A549 treated with RU486 at 1 μM for 4 hours (cell line): Measurements from ENCODE around the gene RSRC1. TPM values are rescaled to one million over a fixed set of nuclear protein-coding genes. Genes with fewer than 3 reads are reported as not detected.

Experiments used
- total RNA-seq: library from RNA; stranded (reverse); fragments of 200-300 nt; extraction: Qiagen RNA extraction; gene quantifications from 5 replicates; pipeline ENCODE4 v1.2.3, GENCODE V29; 2022; ENCODE audit warnings: low read depth

Gene RSRC1, protein sequence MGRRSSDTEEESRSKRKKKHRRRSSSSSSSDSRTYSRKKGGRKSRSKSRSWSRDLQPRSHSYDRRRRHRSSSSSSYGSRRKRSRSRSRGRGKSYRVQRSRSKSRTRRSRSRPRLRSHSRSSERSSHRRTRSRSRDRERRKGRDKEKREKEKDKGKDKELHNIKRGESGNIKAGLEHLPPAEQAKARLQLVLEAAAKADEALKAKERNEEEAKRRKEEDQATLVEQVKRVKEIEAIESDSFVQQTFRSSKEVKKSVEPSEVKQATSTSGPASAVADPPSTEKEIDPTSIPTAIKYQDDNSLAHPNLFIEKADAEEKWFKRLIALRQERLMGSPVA
- 24.1 to 35.1 TPM (median 30.4 TPM) in 5 replicates for total RNA-seq

DNA sequence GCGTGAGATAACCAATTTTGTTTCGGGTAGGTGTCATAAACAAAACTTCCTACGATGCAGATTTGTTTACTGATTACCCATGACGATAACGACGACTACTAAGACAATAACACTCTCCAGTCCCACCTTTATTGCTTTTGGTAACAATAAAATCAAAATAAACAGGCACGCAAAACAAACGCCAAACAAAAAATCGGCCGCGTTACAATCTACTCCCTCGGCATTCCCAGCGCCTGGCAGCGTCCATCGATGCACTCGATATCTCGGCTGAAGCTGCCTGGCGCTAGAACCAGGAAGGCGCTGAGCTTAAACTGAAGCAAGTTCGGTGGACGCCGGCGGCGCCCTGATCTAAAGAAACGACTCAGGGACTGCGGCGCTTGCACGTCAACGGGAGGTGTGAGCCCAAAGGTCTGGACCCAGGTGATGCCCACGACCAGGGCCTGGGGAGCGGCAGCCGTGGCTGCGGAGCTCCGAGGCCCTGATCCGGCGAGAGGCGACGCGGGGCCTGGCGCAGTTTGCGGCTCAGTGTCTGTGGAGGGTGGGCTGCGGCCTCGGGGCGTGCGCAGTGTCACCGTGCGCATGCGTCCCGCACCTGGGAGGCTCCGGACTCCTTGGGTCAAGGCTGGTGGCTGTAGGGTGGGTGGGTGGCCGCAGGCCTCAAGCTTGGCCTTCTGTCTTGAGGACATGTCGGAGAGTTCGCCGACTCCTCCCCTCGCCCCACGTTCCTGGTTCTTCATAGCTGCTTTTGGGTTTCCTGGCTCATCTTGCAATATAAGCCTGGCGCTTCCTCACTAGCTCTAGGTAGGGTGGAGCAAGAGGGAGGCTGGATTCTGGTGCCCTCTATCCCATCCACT, at the start of gene RSRC1:
RSRC1 (plus strand) TSS at position 286 of the 854 bp plus-strand sequence. CDS start 12,016 bp downstream, outside the sequence.

DNA sequence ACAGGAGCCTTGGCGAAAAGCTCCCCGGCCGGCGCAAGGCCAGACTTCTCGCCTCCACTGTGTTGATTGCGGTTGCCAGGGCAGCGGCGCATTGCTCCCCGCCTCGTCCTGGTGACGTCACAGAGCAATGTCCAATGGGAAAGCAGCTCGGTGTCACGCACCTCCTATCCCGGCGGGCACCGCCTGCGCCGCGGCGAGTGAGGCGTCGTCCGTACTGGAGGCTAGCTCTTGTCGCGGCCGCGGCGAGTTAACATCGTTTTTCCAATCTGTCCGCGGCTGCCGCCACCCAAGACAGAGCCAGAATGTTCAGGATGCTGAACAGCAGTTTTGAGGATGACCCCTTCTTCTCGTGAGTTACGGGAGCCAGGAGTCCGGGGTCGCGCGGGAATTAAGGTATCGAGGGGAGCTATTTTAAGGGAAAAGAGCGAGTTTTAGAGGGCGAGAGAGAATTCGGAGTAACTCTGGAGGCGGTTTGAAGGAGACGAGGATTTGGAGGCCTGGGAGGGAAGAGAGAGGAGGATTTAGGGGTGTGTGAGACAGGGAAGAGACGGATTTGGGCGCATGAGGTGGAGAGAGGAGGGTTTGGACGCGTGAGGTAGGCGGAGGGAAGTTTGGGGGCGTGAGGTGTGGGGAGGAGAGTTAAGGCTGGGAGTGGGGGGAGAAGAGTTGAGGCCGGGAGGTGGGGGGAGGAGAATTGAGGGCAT, 461.3 kb downstream of the RSRC1 start, which contains the start of gene MLF1:
MLF1 (plus strand) TSS at position 196 of the 704 bp plus-strand sequence; CDS start at position 303, 107 bp downstream.

Other genes starting within 250 kb of the RSRC1 start
- gene SHOX2, start 3.7 kb upstream of the RSRC1 start, total RNA-seq: 0.88 to 1.8 TPM (median 1.3 TPM) in 5 replicates